GM13976 (cell line): ENCODE data around the gene UFL1.

Source experiments
- DNase-seq: peaks from one replicate; pipeline ENCODE4 v3.0.0; 2012; ENCODE audit warnings: low spot score
- in situ Hi-C: fragments of 300-500 bp; cut with MboI; formaldehyde crosslinking; loops from one replicate; pipeline ENCODE4 v1.12.0; 2022; ENCODE audit warnings: low sequenced_read_pairs, mixed read lengths, inconsistent platforms; ENCODE audit not compliant: unreplicated experiment
- TF ChIP-seq, protein P1 (sequence below): IDR thresholded peaks from 2 replicates; pipeline ENCODE4 v1.5.1; 2012; ENCODE audit warnings: borderline replicate concordance, mild to moderate bottlenecking; ENCODE audit not compliant: insufficient read depth; ENCODE audit errors: extremely low read depth, missing control alignments, control extremely low read depth

The UFL1 gene

DNA sequence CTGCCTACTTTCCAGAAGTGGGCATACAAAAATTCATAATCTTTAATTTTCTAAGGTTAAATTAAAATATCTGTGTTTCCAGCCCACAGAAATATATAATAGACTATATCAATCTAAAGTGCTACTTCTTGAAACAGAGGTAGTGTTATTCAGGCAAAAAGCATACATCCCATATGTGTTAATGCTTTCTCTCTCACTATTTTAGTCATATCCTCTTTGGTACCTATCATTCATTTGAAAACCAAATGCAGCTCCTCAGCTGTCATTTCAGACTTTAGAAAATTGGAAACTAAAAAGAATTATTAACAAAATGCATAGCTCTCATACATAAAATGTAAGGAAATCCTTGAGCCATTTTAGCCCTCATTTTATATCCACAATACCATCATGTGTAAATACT, 42.2 kb downstream of the UFL1 start:
- in situ Hi-C loops = no loop called here
- DNase-seq = no peak
- TF ChIP-seq, protein P1, sequence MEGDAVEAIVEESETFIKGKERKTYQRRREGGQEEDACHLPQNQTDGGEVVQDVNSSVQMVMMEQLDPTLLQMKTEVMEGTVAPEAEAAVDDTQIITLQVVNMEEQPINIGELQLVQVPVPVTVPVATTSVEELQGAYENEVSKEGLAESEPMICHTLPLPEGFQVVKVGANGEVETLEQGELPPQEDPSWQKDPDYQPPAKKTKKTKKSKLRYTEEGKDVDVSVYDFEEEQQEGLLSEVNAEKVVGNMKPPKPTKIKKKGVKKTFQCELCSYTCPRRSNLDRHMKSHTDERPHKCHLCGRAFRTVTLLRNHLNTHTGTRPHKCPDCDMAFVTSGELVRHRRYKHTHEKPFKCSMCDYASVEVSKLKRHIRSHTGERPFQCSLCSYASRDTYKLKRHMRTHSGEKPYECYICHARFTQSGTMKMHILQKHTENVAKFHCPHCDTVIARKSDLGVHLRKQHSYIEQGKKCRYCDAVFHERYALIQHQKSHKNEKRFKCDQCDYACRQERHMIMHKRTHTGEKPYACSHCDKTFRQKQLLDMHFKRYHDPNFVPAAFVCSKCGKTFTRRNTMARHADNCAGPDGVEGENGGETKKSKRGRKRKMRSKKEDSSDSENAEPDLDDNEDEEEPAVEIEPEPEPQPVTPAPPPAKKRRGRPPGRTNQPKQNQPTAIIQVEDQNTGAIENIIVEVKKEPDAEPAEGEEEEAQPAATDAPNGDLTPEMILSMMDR = no peak

DNA sequence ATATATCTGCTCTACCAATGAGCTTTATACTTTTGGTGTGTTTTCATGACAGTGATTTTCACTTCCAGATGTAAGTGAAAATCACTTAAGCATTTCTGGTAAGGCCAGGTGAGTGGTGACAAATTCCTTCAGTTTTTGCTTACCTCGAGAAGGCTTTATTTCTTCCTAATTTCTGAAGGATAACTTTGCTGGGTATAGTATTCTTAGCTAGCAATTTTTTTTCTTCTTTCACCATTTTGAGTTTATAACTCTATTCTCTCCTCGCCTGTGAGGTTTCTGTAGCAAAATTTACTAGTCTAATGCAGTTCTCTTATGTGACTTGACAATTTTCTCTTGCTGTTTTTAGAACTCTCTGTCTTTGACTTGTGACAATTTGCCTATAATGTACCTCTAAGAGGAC, 48.4 kb downstream of the UFL1 start:
- no peak for DNase-seq
- in situ Hi-C loops = no loop called here
- TF ChIP-seq, protein P1 = no peak

DNA sequence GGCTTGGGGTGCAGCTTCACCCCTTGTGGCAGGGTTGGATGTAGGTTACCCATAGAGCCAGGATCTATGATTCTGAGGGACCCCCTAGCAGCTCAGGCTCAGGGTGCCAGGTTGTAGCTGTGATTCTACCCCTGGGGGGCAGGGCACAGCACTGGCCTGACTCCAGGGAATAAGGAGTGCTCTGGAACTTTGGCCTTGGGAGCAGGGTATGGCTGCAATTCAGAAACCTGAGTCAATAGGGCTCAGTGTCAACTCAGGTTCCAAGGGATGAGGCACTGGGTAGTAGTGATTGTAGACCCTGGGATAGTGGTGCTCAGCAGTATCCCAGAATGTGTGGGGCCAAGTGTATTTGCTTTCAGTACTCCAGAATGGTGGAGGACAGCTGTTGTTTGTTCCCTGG, 49.9 kb downstream of the UFL1 start:
- no peak for DNase-seq
- TF ChIP-seq, protein P1 = no peak
- in situ Hi-C loops = no loop called here

DNA sequence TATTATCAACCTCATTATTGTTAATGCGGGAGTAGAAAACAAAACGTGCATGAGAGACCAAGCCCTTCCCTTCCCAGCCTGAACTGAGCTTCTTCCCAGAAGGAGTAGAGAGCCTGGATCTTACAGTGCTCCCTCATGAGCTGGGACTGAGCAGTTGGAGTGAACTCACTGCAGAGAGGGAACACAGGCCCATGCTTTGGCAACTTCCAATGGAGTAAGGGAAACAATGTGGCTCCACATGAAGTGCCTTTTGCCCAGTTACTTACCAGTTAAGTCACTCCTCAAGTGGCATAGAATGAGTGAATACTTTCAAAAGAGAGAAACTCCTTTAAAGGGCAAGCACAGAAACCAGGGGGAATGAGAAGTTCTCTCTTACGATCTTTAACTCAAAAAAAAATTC, 53.8 kb downstream of the UFL1 start:
- TF ChIP-seq, protein P1 = no peak
- in situ Hi-C loops = no loop called here
- DNase-seq = no peak

DNA sequence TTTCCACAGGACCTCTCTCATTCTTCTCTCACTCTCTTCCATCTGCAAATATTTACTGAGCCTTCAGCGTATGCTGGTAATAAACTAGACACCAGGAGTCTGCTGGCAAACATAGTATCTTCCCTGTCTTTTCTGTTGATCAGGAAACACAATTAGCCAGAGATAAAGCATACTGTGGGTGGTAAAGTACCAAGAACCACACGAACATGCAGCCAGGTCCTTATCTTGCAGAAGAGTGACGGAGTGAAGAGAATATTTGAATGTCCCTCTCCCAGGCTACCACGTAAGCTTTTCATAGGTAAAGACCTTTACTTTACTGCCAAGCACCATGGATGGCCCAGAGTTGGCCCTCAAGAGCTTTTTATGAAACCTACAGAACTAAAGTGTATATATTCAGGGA, 54.6 kb downstream of the UFL1 start:
- in situ Hi-C loops = no loop called here
- TF ChIP-seq, protein P1 = no peak
- DNase-seq = no peak

DNA sequence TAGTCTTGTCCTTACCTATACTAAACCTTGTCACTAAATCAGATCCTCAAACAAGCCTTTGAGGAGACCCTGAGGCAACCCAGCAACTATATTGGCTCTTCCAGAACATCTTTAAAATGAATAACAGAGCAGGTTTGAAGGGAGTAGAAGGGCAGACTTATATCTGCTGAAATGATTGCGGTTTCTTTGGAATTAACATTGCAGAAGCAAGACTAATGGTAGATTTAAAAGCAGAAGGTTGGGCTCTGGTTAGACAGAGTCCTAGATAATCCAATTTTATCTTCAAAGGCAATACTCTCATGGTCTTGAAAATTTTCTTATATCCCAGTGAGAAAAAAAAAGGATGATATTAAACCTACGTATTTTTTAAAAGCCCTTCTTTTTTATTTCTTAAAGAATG, 60.4 kb downstream of the UFL1 start:
- in situ Hi-C loops = no loop called here
- TF ChIP-seq, protein P1 = no peak

DNA sequence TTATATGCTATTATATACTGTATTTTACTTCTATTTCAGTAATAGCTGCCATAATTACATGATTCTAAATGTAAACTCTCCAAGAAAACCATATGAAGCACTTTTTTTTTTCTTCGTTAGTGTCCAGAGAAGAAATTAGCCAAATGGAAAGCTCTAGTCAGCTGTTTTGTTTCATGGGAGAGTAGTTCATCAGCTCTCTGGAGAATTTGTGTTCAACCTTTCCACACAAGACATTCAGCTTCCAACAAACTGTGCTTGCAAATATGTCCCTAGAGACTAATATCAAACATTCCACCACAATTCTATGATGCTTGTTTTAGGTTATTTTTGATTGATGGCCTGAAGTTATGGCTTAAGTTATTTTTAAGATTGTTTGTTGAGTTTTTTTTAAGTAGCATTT, 60.8 kb downstream of the UFL1 start:
- in situ Hi-C loops = no loop called here
- TF ChIP-seq, protein P1 = no peak
- DNase-seq = no peak

More for the DNA sequence above, 60.4 kb downstream of the UFL1 start:
- no peak for DNase-seq
